CD14-positive monocyte (primary cell): ENCODE results near the gene NPW. TPM values are rescaled to one million over a fixed set of nuclear protein-coding genes. Genes with fewer than 3 reads are reported as not detected.

ENCODE experiments used
- DNase-seq, 3 donors: peaks; one replicate each; pipeline ENCODE4 v3.0.0-alpha.2; 2011 to 2022
- H2AFZ ChIP-seq: 2 replicates; pipeline ENCODE4 v1.6.0; 2012; ENCODE audit warnings: mild to moderate bottlenecking, low read depth, low read length, inconsistent platforms; ENCODE audit not compliant: insufficient read depth, poor library complexity, severe bottlenecking
- H3K27ac ChIP-seq, 2 donors: 1 replicate in 1 of 2; 2 replicates in 1 of 2; pipeline ENCODE4 v1.5.1; 2012 to 2013; ENCODE audit warnings: low read length in 2 of 2, control low read depth in 1 of 2, inconsistent platforms in 1 of 2, low read depth in 1 of 2, mild to moderate bottlenecking in 1 of 2
- H3K27me3 ChIP-seq, 2 donors: one replicate each; pipeline versions ENCODE4 v1.6.0 to v1.6.1; 2011 to 2013; ENCODE audit warnings: low read length in 2 of 2; ENCODE audit not compliant: control insufficient read depth in 2 of 2, insufficient read depth in 2 of 2
- H3K36me3 ChIP-seq, 2 donors: replicated peaks in 1 of 2; 1 replicate in 1 of 2; 2 replicates in 1 of 2; pipeline versions ENCODE4 v1.5.1 to v1.6.1; 2012 to 2013; ENCODE audit warnings: low read length in 2 of 2, control low read depth in 1 of 2, inconsistent platforms in 1 of 2, mild to moderate bottlenecking in 1 of 2; ENCODE audit not compliant: insufficient read depth in 2 of 2, control insufficient read depth in 1 of 2
- H3K4me1 ChIP-seq, 2 donors: 1 replicate in 1 of 2; 2 replicates in 1 of 2; pipeline versions ENCODE4 v1.5.1 to v1.6.1; 2012 to 2013; ENCODE audit warnings: low read length in 2 of 2, control low read depth in 1 of 2, inconsistent platforms in 1 of 2, mild to moderate bottlenecking in 1 of 2, moderate library complexity in 1 of 2; ENCODE audit not compliant: insufficient read depth in 2 of 2, control insufficient read depth in 1 of 2
- H3K4me2 ChIP-seq: replicated peaks from 2 replicates; pipeline ENCODE3; 2012; ENCODE audit warnings: low read length, moderate library complexity, mild to moderate bottlenecking; ENCODE audit not compliant: poor library complexity, severe bottlenecking; ENCODE audit errors: extremely low read depth
- H3K4me3 ChIP-seq, 3 experiments: fragments of 200-600 bp in 1 of 3; sonication (generic) in 1 of 3; replicated peaks in 1 of 3; 1 replicate in 2 of 3; 2 replicates in 1 of 3; pipeline ENCODE4 v1.5.1; 2011 to 2013; ENCODE audit warnings: low read length in 3 of 3, mild to moderate bottlenecking in 3 of 3, control low read depth in 2 of 3, low read depth in 2 of 3, inconsistent platforms in 1 of 3, moderate library complexity in 1 of 3
- H3K79me2 ChIP-seq: 2 replicates; pipeline ENCODE4 v1.6.0; 2012; ENCODE audit warnings: mild to moderate bottlenecking, control low read depth, inconsistent platforms, low read length, moderate library complexity; ENCODE audit not compliant: insufficient read depth
- H3K9ac ChIP-seq: 2 replicates; pipeline ENCODE4 v1.6.0; 2017; ENCODE audit warnings: low read length, mild to moderate bottlenecking; ENCODE audit not compliant: insufficient read depth, poor library complexity, severe bottlenecking
- H3K9me3 ChIP-seq, 2 donors: replicated peaks in 1 of 2; 1 replicate in 1 of 2; 2 replicates in 1 of 2; pipeline versions ENCODE4 v1.5.1 to v1.6.1; 2012 to 2013; ENCODE audit warnings: low read length in 2 of 2, control low read depth in 1 of 2; ENCODE audit not compliant: control insufficient read depth in 1 of 2, insufficient read depth in 1 of 2
- H4K20me1 ChIP-seq: 2 replicates; pipeline ENCODE4 v1.6.0; 2012; ENCODE audit warnings: mild to moderate bottlenecking, low read length, control low read depth, moderate library complexity; ENCODE audit not compliant: insufficient read depth
- H3K27ac Mint-ChIP-seq, 7 donors: one replicate each; pipeline ENCODE4 v1.8.0; 2020; ENCODE audit warnings: mild to moderate bottlenecking in 7 of 7, mixed read lengths in 7 of 7, moderate library complexity in 6 of 7, inconsistent platforms in 2 of 7
- H3K27me3 Mint-ChIP-seq, 3 donors: one replicate each; pipeline ENCODE4 v1.8.0; 2021 to 2022; ENCODE audit warnings: low read depth in 3 of 3, mild to moderate bottlenecking in 3 of 3, mixed read lengths in 3 of 3, moderate library complexity in 3 of 3, inconsistent platforms in 1 of 3
- H3K36me3 Mint-ChIP-seq, 2 donors: one replicate each; pipeline ENCODE4 v1.8.0; 2020; ENCODE audit warnings: mixed read lengths in 2 of 2, inconsistent platforms in 1 of 2, mild to moderate bottlenecking in 1 of 2
- H3K4me1 Mint-ChIP-seq: one replicate; pipeline ENCODE4 v1.8.0; 2020; ENCODE audit warnings: mild to moderate bottlenecking, mixed read lengths
- H3K4me3 Mint-ChIP-seq, 2 donors: one replicate each; pipeline ENCODE4 v1.8.0; 2020; ENCODE audit warnings: mild to moderate bottlenecking in 2 of 2, mixed read lengths in 2 of 2, moderate library complexity in 1 of 2
- H3K9me3 Mint-ChIP-seq, 7 donors: one replicate each; pipeline ENCODE4 v1.8.0; 2020 to 2022; ENCODE audit warnings: mixed read lengths in 7 of 7, mild to moderate bottlenecking in 6 of 7, moderate library complexity in 6 of 7, inconsistent platforms in 2 of 7
- WGBS: methylation state at CpG from one replicate; pipeline ENCODE4 v1.1.5; 2013; ENCODE audit warnings: missing lambda C conversion rate; ENCODE audit not compliant: insufficient coverage; 5-methylcytosine and 5-hydroxymethylcytosine counted together
- intact Hi-C, 2 donors: fragments of 100-400 bp; cut with micrococcal nuclease; formaldehyde crosslinking; loops; one replicate each; pipeline versions ENCODE4 v1.15.0 to v1.15.1; 2023
- polyA plus RNA-seq, 3 donors: library from polyadenylated mRNA; depleted of rRNA in 1 of 3; unstranded in 2 of 3; stranded (reverse) in 1 of 3; fragments of 300-500 nt in 2 of 3; fragments of >200 nt in 1 of 3; fragmentation: Illumina TruSeq in 2 of 3; gene quantifications; 1 replicate in 2 of 3; 2 replicates in 1 of 3; pipeline ENCODE4 v1.2.3, GENCODE V29; 2012 to 2021
- TF ChIP-seq, protein P1 (sequence below): fragments of 200-600 bp; IDR thresholded peaks from one replicate; pipeline ENCODE4 v1.8.0; 2022; ENCODE audit warnings: antibody characterized with exemption, mild to moderate bottlenecking

Gene NPW
- polyA plus RNA-seq, 3 donors, result not detected

DNA sequence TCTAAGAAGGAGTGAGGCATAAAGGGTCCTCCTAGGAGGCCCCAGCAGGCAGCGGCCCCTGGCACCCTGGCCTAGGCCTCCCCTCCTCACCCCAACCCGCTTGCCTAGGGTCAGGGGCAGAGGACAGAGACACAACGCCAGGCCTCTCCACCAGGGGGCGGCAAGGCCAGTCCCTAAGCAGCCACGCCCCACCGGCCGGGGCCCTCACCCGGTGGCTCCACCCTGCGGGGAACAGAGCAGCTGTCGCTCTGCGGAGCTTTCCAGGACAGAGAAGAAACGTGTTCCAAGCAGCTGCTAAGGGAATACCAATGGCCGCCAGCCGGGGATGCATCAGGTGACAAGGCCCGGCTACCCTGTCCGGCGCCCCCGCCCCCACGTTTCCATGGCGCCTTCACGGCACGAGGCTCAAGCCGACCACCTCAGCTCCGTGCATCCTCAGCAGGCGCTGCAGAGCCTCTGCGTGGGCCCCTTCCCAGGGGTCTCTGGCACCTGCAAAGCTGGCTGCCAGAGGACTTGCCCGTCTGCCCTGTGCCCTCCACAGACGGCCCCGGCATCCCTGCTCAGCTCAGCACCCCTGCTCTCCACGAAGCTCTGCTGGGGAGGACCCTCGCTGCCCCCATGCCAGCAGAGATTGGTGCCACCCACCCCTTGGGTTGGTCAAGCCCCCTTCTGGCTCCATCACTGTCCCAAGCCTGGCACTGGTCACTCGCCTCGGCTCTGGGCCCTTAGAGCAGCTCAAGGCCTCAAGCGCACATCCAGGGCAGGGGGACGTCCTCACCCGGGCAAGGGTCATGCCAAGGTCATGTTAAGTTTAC is 15.6 kb upstream of the NPW start:
- Mint-ChIP-seq H3K9me3 (peaks cover 0 to 2% (median 0%) of the 10 kb centered on the region in 7 donors), H3K4me1 (peaks cover 41% of the 10 kb centered on the region), H3K36me3 (peaks cover 22 to 43% of the 10 kb centered on the region in 2 donors), H3K4me3 (no peak overlapping the region), H3K27me3 (peaks cover 0 to 1% (median 0%) of the 10 kb centered on the region in 3 donors), H3K27ac (peak overlapping the region in 2 of 7 donors; percentile 12 to 77)
- Histone ChIP-seq H3K4me2 (peak overlapping the region; percentile 48), H3K27me3 (no peaks in the 10 kb centered on the region), H3K4me3 (peak overlapping the region in 1 of 3 experiments; percentile 36), H3K4me1 (peaks cover 28 to 51% of the 10 kb centered on the region in 2 donors), H3K9ac (no peak overlapping the region), H3K36me3 (peaks cover 39 to 44% of the 10 kb centered on the region in 2 donors), H2AFZ (no peak overlapping the region), H3K79me2 (peaks cover 56% of the 10 kb centered on the region), H4K20me1 (peaks cover 67% of the 10 kb centered on the region), H3K9me3 (no peaks in the 10 kb centered on the region), H3K27ac (no peak overlapping the region)
- intact Hi-C loops, result loop anchor here (10.0 kb wide), 2 partner anchors 241 to 251 kb away; partner anchors contain the start of gene ECI1 (in 1 of the 2)
- DNase-seq, result peak; percentile 86 to 91 (median 87)
- 42% methylated on average over 36 of the region's 36 CpGs for WGBS
- TF ChIP-seq, protein P1, sequence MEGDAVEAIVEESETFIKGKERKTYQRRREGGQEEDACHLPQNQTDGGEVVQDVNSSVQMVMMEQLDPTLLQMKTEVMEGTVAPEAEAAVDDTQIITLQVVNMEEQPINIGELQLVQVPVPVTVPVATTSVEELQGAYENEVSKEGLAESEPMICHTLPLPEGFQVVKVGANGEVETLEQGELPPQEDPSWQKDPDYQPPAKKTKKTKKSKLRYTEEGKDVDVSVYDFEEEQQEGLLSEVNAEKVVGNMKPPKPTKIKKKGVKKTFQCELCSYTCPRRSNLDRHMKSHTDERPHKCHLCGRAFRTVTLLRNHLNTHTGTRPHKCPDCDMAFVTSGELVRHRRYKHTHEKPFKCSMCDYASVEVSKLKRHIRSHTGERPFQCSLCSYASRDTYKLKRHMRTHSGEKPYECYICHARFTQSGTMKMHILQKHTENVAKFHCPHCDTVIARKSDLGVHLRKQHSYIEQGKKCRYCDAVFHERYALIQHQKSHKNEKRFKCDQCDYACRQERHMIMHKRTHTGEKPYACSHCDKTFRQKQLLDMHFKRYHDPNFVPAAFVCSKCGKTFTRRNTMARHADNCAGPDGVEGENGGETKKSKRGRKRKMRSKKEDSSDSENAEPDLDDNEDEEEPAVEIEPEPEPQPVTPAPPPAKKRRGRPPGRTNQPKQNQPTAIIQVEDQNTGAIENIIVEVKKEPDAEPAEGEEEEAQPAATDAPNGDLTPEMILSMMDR, result peak; percentile 99

DNA sequence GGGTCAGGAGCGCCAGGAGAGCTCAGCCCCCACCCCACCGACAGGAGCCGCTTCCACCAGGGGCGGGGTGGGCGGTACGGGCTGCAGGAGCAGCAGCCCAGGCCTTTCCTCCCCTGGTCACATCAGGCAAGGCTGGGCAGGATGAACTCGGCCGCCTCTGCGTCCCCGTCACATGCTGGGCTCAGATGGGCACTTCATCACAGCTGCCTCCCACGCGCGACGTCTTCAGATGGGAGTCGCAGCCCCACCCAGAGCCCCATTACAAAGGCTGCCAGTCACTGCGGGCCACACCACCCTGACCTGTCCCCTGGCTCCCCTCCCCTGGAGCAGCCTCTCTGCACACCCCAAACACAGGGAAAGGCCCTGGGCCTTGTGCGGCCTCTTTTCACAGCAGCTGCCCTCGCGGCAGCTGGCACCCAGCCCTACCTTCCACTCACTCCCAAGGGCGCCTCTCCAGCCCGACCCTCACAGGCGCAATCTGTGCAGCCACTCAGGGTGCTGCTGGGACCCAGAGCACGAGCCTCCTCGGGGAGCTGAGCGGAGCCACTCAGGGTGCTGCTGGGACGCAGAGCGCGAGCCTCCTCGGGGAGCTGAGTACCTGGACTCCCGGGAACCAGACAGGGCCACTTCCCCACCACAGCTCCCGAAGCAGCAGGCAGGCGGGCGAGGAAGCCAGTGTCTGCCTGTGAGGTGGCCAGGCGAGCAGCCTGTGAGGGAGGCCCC is 14.6 kb upstream of the NPW start:
- Histone ChIP-seq H3K4me2 (no peak overlapping the region), H3K27ac (no peak overlapping the region), H3K36me3 (peaks cover 31 to 35% of the 10 kb centered on the region in 2 donors), H2AFZ (no peak overlapping the region), H3K4me3 (no peak overlapping the region), H3K4me1 (peaks cover 31 to 57% of the 10 kb centered on the region in 2 donors), H3K9me3 (no peaks in the 10 kb centered on the region), H4K20me1 (peaks cover 67% of the 10 kb centered on the region), H3K79me2 (peaks cover 60% of the 10 kb centered on the region), H3K27me3 (no peaks in the 10 kb centered on the region), H3K9ac (no peak overlapping the region)
- TF ChIP-seq, protein P1, result no peak
- Mint-ChIP-seq H3K27ac (peak overlapping the region in 1 of 7 donors; percentile 50), H3K36me3 (peaks cover 21 to 36% of the 10 kb centered on the region in 2 donors), H3K27me3 (peaks cover 0 to 1% (median 0%) of the 10 kb centered on the region in 3 donors), H3K4me3 (no peak overlapping the region), H3K4me1 (peaks cover 43% of the 10 kb centered on the region), H3K9me3 (peaks cover 0 to 2% (median 0%) of the 10 kb centered on the region in 7 donors)
- DNase-seq, result no peak
- intact Hi-C loops, result loop anchor here (5.0 to 10.0 kb wide), 4 partner anchors 42 to 250 kb away; partner anchors contain the start of genes ECI1 (in 1 of the 2), NTHL1 (in 1 of the 2) and TSC2 (in 1 of the 2)
- WGBS, result 69% methylated on average over 34 of the region's 34 CpGs
